NCI-H510A treated with DMSO at 0.1 percent for 48 hours (cell line): ENCODE results near the gene IL6ST.

Source experiments
- DNase-seq: peaks from one replicate; lab custom pipeline; 2025; lab: John Stamatoyannopoulos, UW

IL6ST gene

GRCh38 chr5:55895346-55895745, 99.4 kb downstream of the IL6ST start:
- DNase-seq = no peak

- no peak for DNase-seq
These were observed 100.6 kb downstream of the IL6ST start for GRCh38 chr5:55894135-55894534.

- DNase-seq = no peak
These were observed 102.3 kb downstream of the IL6ST start for GRCh38 chr5:55892479-55892878.

- DNase-seq = no peak
These were observed 106.6 kb downstream of the IL6ST start for GRCh38 chr5:55888205-55888604.

GRCh38 chr5:55885359-55885758, 109.4 kb downstream of the IL6ST start:
- no peak for DNase-seq
